GM23338 (cell line): Measurements from ENCODE around the gene TRAF3IP1. TPM values are rescaled to one million over a fixed set of nuclear protein-coding genes. Genes with fewer than 3 reads are reported as not detected.
A peak's percentile ranks its signal among the peaks of the same experiment; 100 is the strongest.

ENCODE experiments used
- ATAC-seq: fragments of 200-7000 bp; cut with Tn5 transposase; 3 replicates; pipeline ENCODE4 v1.9.1; 2020
- DNase-seq: peaks from one replicate; pipeline ENCODE4 v3.0.0-alpha.2; 2015; ENCODE audit warnings: low spot score
- H2AFZ ChIP-seq: fragments of 200-600 bp; sonication (generic); 2 replicates; pipeline ENCODE4 v1.8.0; 2016; ENCODE audit warnings: antibody characterized with exemption, mild to moderate bottlenecking, moderate library complexity
- H3F3A ChIP-seq: fragments of 200-600 bp; sonication (generic); replicated peaks from 2 replicates; pipeline ENCODE4 v1.8.0; 2017; ENCODE audit warnings: antibody characterized with exemption, mixed run types, low read depth
- H3K27ac ChIP-seq: fragments of 200-600 bp; sonication (generic); 2 replicates; pipeline ENCODE4 v1.6.1; 2016; ENCODE audit warnings: low read depth
- H3K27me3 ChIP-seq: fragments of 200-600 bp; sonication (generic); 2 replicates; pipeline ENCODE4 v1.8.0; 2016; ENCODE audit warnings: mild to moderate bottlenecking, mixed run types, moderate library complexity; ENCODE audit not compliant: insufficient read depth
- H3K36me3 ChIP-seq: fragments of 200-600 bp; sonication (generic); 2 replicates; pipeline ENCODE4 v1.8.0; 2016; ENCODE audit warnings: mild to moderate bottlenecking; ENCODE audit not compliant: insufficient read depth
- H3K4me1 ChIP-seq: fragments of 200-600 bp; sonication (generic); 2 replicates; pipeline ENCODE4 v1.8.0; 2016; ENCODE audit warnings: mild to moderate bottlenecking, moderate library complexity; ENCODE audit not compliant: insufficient read depth
- H3K4me2 ChIP-seq: fragments of 200-600 bp; sonication (generic); 2 replicates; pipeline ENCODE4 v1.7.1; 2017; ENCODE audit warnings: mixed run types
- H3K4me3 ChIP-seq: fragments of 200-600 bp; sonication (generic); 2 replicates; pipeline ENCODE4 v1.6.1; 2016; ENCODE audit warnings: mixed run types
- H3K79me2 ChIP-seq: fragments of 200-600 bp; sonication (generic); replicated peaks from 2 replicates; pipeline ENCODE4 v1.8.0; 2017; ENCODE audit warnings: mild to moderate bottlenecking; ENCODE audit not compliant: insufficient read depth
- H3K9me2 ChIP-seq: fragments of 200-600 bp; sonication (generic); 2 replicates; pipeline ENCODE4 v1.8.0; 2017; ENCODE audit not compliant: insufficient read depth
- H4K20me1 ChIP-seq: fragments of 200-600 bp; sonication (generic); replicated peaks from 2 replicates; pipeline ENCODE4 v1.8.0; 2017; ENCODE audit warnings: mild to moderate bottlenecking; ENCODE audit not compliant: insufficient read depth
- H3K27ac Mint-ChIP-seq: 2 replicates; pipeline ENCODE4 v1.8.0; 2020; ENCODE audit warnings: inconsistent platforms, mild to moderate bottlenecking, moderate library complexity, mixed read lengths
- H3K27me3 Mint-ChIP-seq: 3 replicates; pipeline ENCODE4 v1.8.0; 2022; ENCODE audit warnings: low read depth, mild to moderate bottlenecking, moderate library complexity, mixed read lengths, inconsistent platforms; ENCODE audit not compliant: insufficient read depth, poor library complexity
- H3K36me3 Mint-ChIP-seq: 3 replicates; pipeline ENCODE4 v1.8.0; 2021; ENCODE audit warnings: low read depth, mild to moderate bottlenecking, inconsistent platforms, moderate library complexity, mixed read lengths
- H3K4me1 Mint-ChIP-seq: 3 replicates; pipeline ENCODE4 v1.8.0; 2020; ENCODE audit warnings: mild to moderate bottlenecking, inconsistent platforms, mixed read lengths
- H3K4me3 Mint-ChIP-seq: 3 replicates; pipeline ENCODE4 v1.8.0; 2021; ENCODE audit warnings: moderate library complexity, mild to moderate bottlenecking, inconsistent platforms, mixed read lengths
- H3K9me3 Mint-ChIP-seq: 3 replicates; pipeline ENCODE4 v1.8.0; 2020; ENCODE audit warnings: moderate library complexity, mild to moderate bottlenecking, inconsistent platforms, mixed read lengths
- CREB1 ChIP-seq: fragments of 250-450 bp; sonication (Bioruptor Pico); IDR thresholded peaks from 2 replicates; pipeline ENCODE4 v1.5.0; 2020; ENCODE audit warnings: low read depth, mild to moderate bottlenecking, moderate library complexity
- CTCF ChIP-seq, 2 experiments: fragments of 200-600 bp in 1 of 2; sonication (generic) in 1 of 2; conservative IDR thresholded peaks; 2 replicates each; pipeline versions ENCODE4 v1.5.1 to v1.6.1; 2016 to 2017; ENCODE audit warnings: antibody characterized with exemption in 2 of 2, low read depth in 2 of 2, mild to moderate bottlenecking in 2 of 2, moderate library complexity in 1 of 2
- ETS1 ChIP-seq: IDR thresholded peaks from 2 replicates; pipeline ENCODE4 v1.6.1; 2016; ENCODE audit warnings: antibody characterized with exemption
- EZH2 ChIP-seq: fragments of 200-600 bp; sonication (generic); IDR thresholded peaks from one replicate; pipeline ENCODE4 v1.8.0; 2017; ENCODE audit warnings: antibody characterized with exemption, mild to moderate bottlenecking, low read depth; ENCODE audit not compliant: unreplicated experiment
- EZH2phosphoT487 ChIP-seq: fragments of 200-600 bp; sonication (generic); IDR thresholded peaks from one replicate; pipeline ENCODE4 v1.8.1; 2018; ENCODE audit warnings: antibody characterized with exemption; ENCODE audit not compliant: unreplicated experiment
- JUNB ChIP-seq: IDR thresholded peaks from one replicate; pipeline ENCODE4 v1.6.1; 2016; ENCODE audit warnings: antibody characterized with exemption; ENCODE audit not compliant: unreplicated experiment
- NANOG ChIP-seq: IDR thresholded peaks from 2 replicates; pipeline ENCODE4 v1.6.1; 2016; ENCODE audit warnings: antibody characterized with exemption, borderline replicate concordance
- POLR2AphosphoS5 ChIP-seq: IDR thresholded peaks from 2 replicates; pipeline ENCODE4 v1.6.1; 2016; ENCODE audit warnings: antibody characterized with exemption, low read depth
- REST ChIP-seq: IDR thresholded peaks from one replicate; pipeline ENCODE4 v1.6.1; 2018; ENCODE audit warnings: antibody characterized with exemption; ENCODE audit not compliant: unreplicated experiment
- STAT1 ChIP-seq: IDR thresholded peaks from one replicate; pipeline ENCODE4 v1.6.1; 2016; ENCODE audit warnings: antibody characterized with exemption; ENCODE audit not compliant: unreplicated experiment
- ZNF114 ChIP-seq: fragments of 250-450 bp; sonication (Bioruptor Pico); IDR thresholded peaks from 2 replicates; pipeline ENCODE4 v1.5.0; 2020; ENCODE audit warnings: mild to moderate bottlenecking, moderate library complexity
- ZNF331 ChIP-seq: fragments of 250-450 bp; sonication (Bioruptor Pico); IDR thresholded peaks from 2 replicates; pipeline ENCODE4 v1.5.0; 2020; ENCODE audit warnings: low read depth, mild to moderate bottlenecking, moderate library complexity
- polyA plus RNA-seq: library from polyadenylated mRNA; unstranded; fragments of >200 nt; fragmentation: Nextera tagmentation; extraction: Ambion mirVana; gene quantifications from 2 replicates; pipeline ENCODE4 v1.2.1, GENCODE V29; 2016
- total RNA-seq: library from RNA; depleted of rRNA; stranded (reverse); fragments of >200 nt; shearing (Covaris generic); gene quantifications from 2 replicates; pipeline ENCODE4 v1.2.3, GENCODE V29; 2014

TRAF3IP1 gene
- total and polyA plus RNA-seq, 2 experiments from 2014 or later, result 12.5 to 20.7 TPM

- H3K9me2 ChIP-seq, result no peaks in the 10 kb centered on the region
- no peaks in the 10 kb centered on the region for H3K27me3 ChIP-seq
- H3K4me3 Mint-ChIP-seq, result peak within 1 kb of the TSS; percentile 94
- no peaks in the 10 kb centered on the region for H3F3A ChIP-seq
- H2AFZ ChIP-seq, result peak within 1 kb of the TSS; percentile 82
- peak; percentile 82 for ATAC-seq
- H3K9me3 Mint-ChIP-seq, result peaks cover 14% of the 10 kb centered on the region
- peaks cover 47% of the 10 kb centered on the region for H3K79me2 ChIP-seq
- peaks cover 11% of the 10 kb centered on the region for H3K4me1 ChIP-seq
- peak within 1 kb of the TSS; percentile 90 for H3K27ac Mint-ChIP-seq
- peaks cover 9% of the 10 kb centered on the region; the same call in 1 of the 2 replicates for H4K20me1 ChIP-seq
- H3K27me3 Mint-ChIP-seq, result no peaks in the 10 kb centered on the region
- H3K4me2 ChIP-seq, result peak within 1 kb of the TSS; percentile 95
- peak; percentile 59 for TF ChIP-seq POLR2AphosphoS5
- TF ChIP-seq EZH2phosphoT487, result no peak
- no peak for TF ChIP-seq ZNF114 (CRISPR knock-in tag)
- TF ChIP-seq EZH2, result no peak
- peak; percentile 32; the same call in 1 of the 2 replicates for TF ChIP-seq ETS1
- peaks cover 24% of the 10 kb centered on the region for H3K36me3 Mint-ChIP-seq
- H3K4me1 Mint-ChIP-seq, result peaks cover 14% of the 10 kb centered on the region
- 0 out of 2 replicates have a peak, but pooled peaks cover 7% of the 10 kb centered on the region for H3K36me3 ChIP-seq
- peak; percentile 90 for DNase-seq
- H3K4me3 ChIP-seq, result peak within 1 kb of the TSS; percentile 93
- H3K27ac ChIP-seq, result peak within 1 kb of the TSS; percentile 95
Observed at GRCh38 chr2:238426568-238427434, 106.5 kb downstream of the TRAF3IP1 start, which contains the start of gene ASB1. Gene ASB1 (plus strand): TSS chr2:238426927. CDS start chr2:238427071, 144 bp downstream.

- Mint-ChIP-seq H3K4me1 (peaks cover 10% of the 10 kb centered on the region), H3K9me3 (peaks cover 14% of the 10 kb centered on the region), H3K27me3 (no peaks in the 10 kb centered on the region), H3K36me3 (peaks cover 24% of the 10 kb centered on the region), H3K4me3 (peak overlapping the region; percentile 94), H3K27ac (peak overlapping the region; percentile 75)
- Histone ChIP-seq H2AFZ (peak overlapping the region; percentile 76; the same call in 1 of the 2 replicates), H3K27me3 (no peaks in the 10 kb centered on the region), H3F3A (no peaks in the 10 kb centered on the region), H3K9me2 (no peaks in the 10 kb centered on the region), H3K4me2 (peak overlapping the region; percentile 95), H3K4me3 (peak overlapping the region; percentile 93), H4K20me1 (peaks cover 10% of the 10 kb centered on the region; the same call in 1 of the 2 replicates), H3K27ac (0 out of 2 replicates have a peak overlapping the region, but pooled peaks have one; percentile 50), H3K4me1 (peaks cover 11% of the 10 kb centered on the region), H3K79me2 (peaks cover 55% of the 10 kb centered on the region), H3K36me3 (0 out of 2 replicates have a peak, but pooled peaks cover 7% of the 10 kb centered on the region)
- DNase-seq, result no peak
- TF ChIP-seq JUNB (no peak), ZNF114 (CRISPR knock-in tag) (no peak), ZNF331 (CRISPR knock-in tag) (no peak), NANOG (no peak), REST (no peak), ETS1 (no peak), STAT1 (no peak), EZH2 (no peak), EZH2phosphoT487 (no peak), CTCF (conservative IDR thresholded peaks at IDR 0.05; ENCODE audit: low read depth in 2 of 2) (no peak), CREB1 (CRISPR knock-in tag) (no peak)
- ATAC-seq, result peak; percentile 3
Observed at GRCh38 chr2:238427435-238428162, 107.3 kb downstream of the TRAF3IP1 start.
